Measurements from ENCODE around the gene RD3L. TPM values are rescaled to one million over a fixed set of nuclear protein-coding genes. Genes with fewer than 3 reads are reported as not detected.

RD3L gene
- total RNA-seq, 1 experiment from 2014 or later = not detected

- H2AFZ ChIP-seq (ENCODE audit: low read depth, low read length, poor library complexity, severe bottlenecking) = no peak overlapping the region
- H3K79me2 ChIP-seq (ENCODE audit: insufficient read depth, low read length) = peaks cover 19% of the 10 kb centered on the region; the same call in 1 of the 2 replicates
- no peaks in the 10 kb centered on the region for H3K27me3 ChIP-seq (ENCODE audit: insufficient read depth, low read length)
- TF ChIP-seq SIN3A (IDR thresholded peaks at IDR 0.05; ENCODE audit: low read depth) (no peak), CTCF (IDR thresholded peaks at IDR 0.05 in 2 of 3, conservative IDR thresholded peaks at IDR 0.05 in 1 of 3; ENCODE audit: borderline replicate concordance in 1 of 3, insufficient read depth in 1 of 3, low read depth in 2 of 3, low read length in 2 of 3) (peak; percentile 87 to 94 (median 87)), YY1 (IDR thresholded peaks at IDR 0.05; ENCODE audit: extremely low read depth, insufficient replicate concordance, low read depth, low read length) (peak; percentile 39), TCF7L2 (IDR thresholded peaks at IDR 0.05; ENCODE audit: borderline replicate concordance, extremely low read depth, insufficient read depth, insufficient read length) (peak; percentile 19), MAX (IDR thresholded peaks at IDR 0.05) (peak; percentile 58), RAD21 (IDR thresholded peaks at IDR 0.05; ENCODE audit: low read depth) (peak; percentile 97), EGR1 (IDR thresholded peaks at IDR 0.05; ENCODE audit: low read depth) (peak; percentile 88), ZNF274 (IDR thresholded peaks at IDR 0.05; ENCODE audit: low read depth, low read length) (no peak), JUND (IDR thresholded peaks at IDR 0.05) (no peak), POLR2AphosphoS5 (IDR thresholded peaks at IDR 0.05; ENCODE audit: low read depth, low read length) (peak; percentile 18)
- ATAC-seq (peak; percentile 100), DNase-seq (ENCODE audit: low read depth, low spot score) (peak; percentile 86)
- H3K4me2 ChIP-seq (ENCODE audit: low read length) = peak overlapping the region; percentile 49
- ChIA-PET RAD21 (ENCODE audit: low non-redundant PET in 1 of 2, low total read pairs in 2 of 2, uncharacterized antibody in 2 of 2, unreplicated experiment in 2 of 2) (interaction anchor here (0.9 to 1.1 kb wide), 4 partner anchors 63 to 102 kb away, joined by 3 to 5 read pairs (median 4); partner anchors contain the start of gene PPP1R13B (in 1 of the 2)), POLR2A (interaction anchor here (1.0 kb wide), 1 partner anchor 12 kb away, joined by 3 read pairs; no protein-coding TSS in a partner anchor), CTCF (interaction anchor here (0.8 to 1.7 kb wide), 8 partner anchors 10 to 102 kb away, joined by 3 to 25 read pairs (median 4); partner anchors contain the start of gene RD3L)
- intact Hi-C loops (cut with micrococcal nuclease) = loop anchor here (1.0 kb wide), 3 partner anchors 9 to 189 kb away; no protein-coding TSS in a partner anchor
- BruUV-seq (replicated peaks) = no TSS peak
- H3K27ac ChIP-seq (ENCODE audit: low read depth, low read length) = peak overlapping the region; percentile 49
- H3K36me3 ChIP-seq (ENCODE audit: control insufficient read depth in 1 of 2, insufficient read depth in 2 of 2, low read length in 2 of 2) = peaks cover 24 to 26% of the 10 kb centered on the region in 2 experiments; a peak in 3 of 4 replicates
- H3K9me3 ChIP-seq (ENCODE audit: control insufficient read depth in 1 of 2, insufficient read depth in 1 of 2, low read depth in 1 of 2, low read length in 2 of 2) = no peaks in the 10 kb centered on the region
- H3K9me2 ChIP-seq (ENCODE audit: insufficient read depth) = no peaks in the 10 kb centered on the region
- peaks cover 5 to 11% of the 10 kb centered on the region in 2 experiments; a peak in 3 of 4 replicates for H3K4me1 ChIP-seq (ENCODE audit: control insufficient read depth in 1 of 2, insufficient read depth in 2 of 2, low read length in 2 of 2)
- 0 out of 4 replicates have a peak overlapping the region, but pooled peaks of 1 of the 2 experiments have one; percentile 4 for H3K4me3 ChIP-seq (replicated peaks in 1 of 2; ENCODE audit: low read depth in 1 of 2, low read length in 2 of 2)
- peaks cover 4% of the 10 kb centered on the region; the same call in 1 of the 2 replicates for H4K20me1 ChIP-seq (ENCODE audit: insufficient read depth)
- H3K9ac ChIP-seq (ENCODE audit: low read length) = peak overlapping the region; percentile 29
Observed at GRCh38 chr14:103910262-103910935, 31.9 kb downstream of the RD3L start.
